Mammary epithelial cell (primary cell): Measurements from ENCODE around the gene AKAP6.

Experiments
- EZH2 ChIP-seq: IDR thresholded peaks from 2 replicates; pipeline ENCODE4 v1.6.1; 2012; ENCODE audit warnings: low read length, inconsistent platforms, borderline replicate concordance
- TF ChIP-seq, protein P1 (sequence below), 2 donors: IDR thresholded peaks in 1 of 2; conservative IDR thresholded peaks in 1 of 2; 2 replicates each; pipeline ENCODE4 v1.5.1; 2011 to 2012; ENCODE audit warnings: inconsistent platforms in 2 of 2, low read length in 2 of 2, mild to moderate bottlenecking in 2 of 2, control low read depth in 1 of 2, low read depth in 1 of 2; ENCODE audit not compliant: insufficient read depth in 1 of 2; ENCODE audit errors: extremely low read depth in 1 of 2

GRCh38 chr14:32560209-32560857, 231.2 kb downstream of the AKAP6 start:
- TF ChIP-seq, protein P1, sequence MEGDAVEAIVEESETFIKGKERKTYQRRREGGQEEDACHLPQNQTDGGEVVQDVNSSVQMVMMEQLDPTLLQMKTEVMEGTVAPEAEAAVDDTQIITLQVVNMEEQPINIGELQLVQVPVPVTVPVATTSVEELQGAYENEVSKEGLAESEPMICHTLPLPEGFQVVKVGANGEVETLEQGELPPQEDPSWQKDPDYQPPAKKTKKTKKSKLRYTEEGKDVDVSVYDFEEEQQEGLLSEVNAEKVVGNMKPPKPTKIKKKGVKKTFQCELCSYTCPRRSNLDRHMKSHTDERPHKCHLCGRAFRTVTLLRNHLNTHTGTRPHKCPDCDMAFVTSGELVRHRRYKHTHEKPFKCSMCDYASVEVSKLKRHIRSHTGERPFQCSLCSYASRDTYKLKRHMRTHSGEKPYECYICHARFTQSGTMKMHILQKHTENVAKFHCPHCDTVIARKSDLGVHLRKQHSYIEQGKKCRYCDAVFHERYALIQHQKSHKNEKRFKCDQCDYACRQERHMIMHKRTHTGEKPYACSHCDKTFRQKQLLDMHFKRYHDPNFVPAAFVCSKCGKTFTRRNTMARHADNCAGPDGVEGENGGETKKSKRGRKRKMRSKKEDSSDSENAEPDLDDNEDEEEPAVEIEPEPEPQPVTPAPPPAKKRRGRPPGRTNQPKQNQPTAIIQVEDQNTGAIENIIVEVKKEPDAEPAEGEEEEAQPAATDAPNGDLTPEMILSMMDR (conservative IDR thresholded peaks at IDR 0.05 in 1 of 2, IDR thresholded peaks at IDR 0.05 in 1 of 2; ENCODE audit: extremely low read depth in 1 of 2, insufficient read depth in 1 of 2, low read depth in 1 of 2, low read length in 2 of 2), result peak; percentile 84 to 98
- TF ChIP-seq EZH2, result no peak
